Testis (tissue), 5 donors: ENCODE results near the gene CAVIN3. TPM values are rescaled to one million over a fixed set of nuclear protein-coding genes. Genes with fewer than 3 reads are reported as not detected.

Experiments
- DNase-seq: peaks from one replicate; pipeline ENCODE4 v3.0.0-alpha.2; 2019
- H3K27ac ChIP-seq, 2 donors: fragments of 200-600 bp; sonication (generic); one replicate each; pipeline ENCODE4 v1.5.1; 2019
- H3K27me3 ChIP-seq: fragments of 200-600 bp; sonication (generic); one replicate; pipeline ENCODE4 v1.5.1; 2019
- H3K36me3 ChIP-seq: fragments of 200-600 bp; sonication (generic); one replicate; pipeline ENCODE4 v1.5.1; 2017; ENCODE audit warnings: low read depth; ENCODE audit errors: missing control alignments
- H3K4me1 ChIP-seq: fragments of 200-600 bp; sonication (generic); one replicate; pipeline ENCODE4 v1.5.1; 2019
- H3K4me3 ChIP-seq, 2 donors: fragments of 200-600 bp; sonication (generic); one replicate each; pipeline ENCODE4 v1.5.1; 2017 to 2019
- H3K9me3 ChIP-seq: fragments of 200-600 bp; sonication (generic); one replicate; pipeline ENCODE4 v1.5.1; 2017
- POLR2A ChIP-seq: fragments of 450-650 bp; IDR thresholded peaks from one replicate; pipeline ENCODE4 v1.6.1; 2017; ENCODE audit warnings: antibody characterized with exemption, mild to moderate bottlenecking, moderate library complexity
- WGBS, 2 donors: methylation state at CpG; one replicate each; pipeline ENCODE4 v1.1.5; 2018; 5-methylcytosine and 5-hydroxymethylcytosine counted together
- intact Hi-C: fragments of 100-400 bp; cut with DNase I; formaldehyde crosslinking; loops from one replicate; pipeline ENCODE4 v1.15.1; 2023; ENCODE audit warnings: low total_unique reads
- long read RNA-seq, 2 donors: transcript quantifications; one replicate each; lab custom pipeline, GENCODE V29; 2026
- polyA plus RNA-seq: library from polyadenylated mRNA; stranded (reverse); fragments of 350-450 nt; fragmentation: Illumina TruSeq; extraction: RNeasy Lipid Tissue Mini Kit (QIAGEN cat#74804); gene quantifications from one replicate; pipeline ENCODE4 v1.2.3, GENCODE V29; 2014; ENCODE audit warnings: low read depth, low replicate concordance; ENCODE audit not compliant: insufficient read depth
- total RNA-seq, 2 donors: library from RNA; depleted of rRNA; stranded (reverse); fragments of >200 nt; gene quantifications; one replicate each; pipeline ENCODE4 v1.2.3, GENCODE V29; 2016
- TF ChIP-seq, protein P1 (sequence below), 3 experiments: fragments of 450-650 bp in 2 of 3; fragments of 200-600 bp in 1 of 3; sonication (generic) in 1 of 3; IDR thresholded peaks; one replicate each; pipeline ENCODE4 v1.5.1; 2016 to 2019; ENCODE audit warnings: antibody characterized with exemption in 3 of 3, mild to moderate bottlenecking in 2 of 3, moderate library complexity in 1 of 3

Gene CAVIN3
- 100 to 1,000 TPM; 103 to 177 TPM for total RNA-seq
- polyA plus RNA-seq: 237 TPM
- long read RNA-seq, donor 1, transcript CAVIN3-201 (2 exons, 1,174 nt): major isoform, 33 of 33 reads
- long read RNA-seq, donor 1, partial matches to known transcripts: 0 of 33 reads
- long read RNA-seq, donor 1, other reads (novel, unspliced or antisense): 0 of 33 reads
- long read RNA-seq, donor 2, transcript CAVIN3-201 (2 exons, 1,174 nt): major isoform, 29 of 35 reads
- long read RNA-seq, donor 2, partial matches to known transcripts: 5 of 35 reads
- long read RNA-seq, donor 2, other reads (novel, unspliced or antisense): 0 of 35 reads

DNA sequence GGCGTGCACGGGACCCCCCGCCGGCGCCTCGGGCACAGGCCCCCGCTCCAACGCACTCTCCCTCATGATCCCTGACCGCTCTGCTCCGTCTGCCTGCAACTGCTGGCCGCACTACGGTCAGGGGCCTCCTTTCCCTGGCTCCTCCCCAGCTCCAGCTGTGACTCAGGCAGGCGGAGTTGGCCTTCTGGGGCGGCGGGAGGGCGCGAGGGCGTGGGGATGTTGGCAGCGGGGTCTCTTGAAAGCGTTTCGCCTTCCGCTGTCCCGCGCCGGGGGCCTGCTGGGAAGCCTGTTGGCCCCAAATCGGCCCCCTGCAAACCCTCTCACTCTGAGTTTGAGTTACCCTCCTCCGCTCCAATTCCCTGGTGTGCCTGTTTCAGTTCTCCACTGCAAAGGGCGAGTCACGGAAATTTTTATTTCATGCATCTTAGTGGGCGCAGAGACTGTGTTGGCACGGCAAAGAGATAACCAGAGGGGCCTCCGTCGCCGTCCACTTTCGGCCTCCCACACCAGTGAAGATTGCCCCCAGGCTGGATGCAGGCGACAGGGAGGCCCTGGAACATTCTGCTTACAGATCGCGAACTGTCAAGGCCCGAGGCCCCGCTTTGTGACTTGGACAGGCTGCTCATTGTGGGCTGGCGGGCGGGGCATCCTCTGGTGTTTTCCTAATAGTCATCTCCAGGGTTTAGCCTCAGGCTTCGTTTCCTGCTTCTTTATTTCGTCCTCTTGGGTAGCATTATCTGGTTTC is at the start of gene CAVIN3:
TSS of gene CAVIN3 (minus strand) at position 91 of the 745 bp plus-strand sequence. CDS start at position 66, 25 bp downstream.
- H3K27ac ChIP-seq: peak within 1 kb of the TSS; percentile 93 to 98
- no peaks in the 10 kb centered on the region for H3K9me3 ChIP-seq
- H3K36me3 ChIP-seq: no peaks in the 10 kb centered on the region
- DNase-seq: peak; percentile 82
- intact Hi-C loops: no loop called here
- TF ChIP-seq POLR2A: no peak
- TF ChIP-seq, protein P1, sequence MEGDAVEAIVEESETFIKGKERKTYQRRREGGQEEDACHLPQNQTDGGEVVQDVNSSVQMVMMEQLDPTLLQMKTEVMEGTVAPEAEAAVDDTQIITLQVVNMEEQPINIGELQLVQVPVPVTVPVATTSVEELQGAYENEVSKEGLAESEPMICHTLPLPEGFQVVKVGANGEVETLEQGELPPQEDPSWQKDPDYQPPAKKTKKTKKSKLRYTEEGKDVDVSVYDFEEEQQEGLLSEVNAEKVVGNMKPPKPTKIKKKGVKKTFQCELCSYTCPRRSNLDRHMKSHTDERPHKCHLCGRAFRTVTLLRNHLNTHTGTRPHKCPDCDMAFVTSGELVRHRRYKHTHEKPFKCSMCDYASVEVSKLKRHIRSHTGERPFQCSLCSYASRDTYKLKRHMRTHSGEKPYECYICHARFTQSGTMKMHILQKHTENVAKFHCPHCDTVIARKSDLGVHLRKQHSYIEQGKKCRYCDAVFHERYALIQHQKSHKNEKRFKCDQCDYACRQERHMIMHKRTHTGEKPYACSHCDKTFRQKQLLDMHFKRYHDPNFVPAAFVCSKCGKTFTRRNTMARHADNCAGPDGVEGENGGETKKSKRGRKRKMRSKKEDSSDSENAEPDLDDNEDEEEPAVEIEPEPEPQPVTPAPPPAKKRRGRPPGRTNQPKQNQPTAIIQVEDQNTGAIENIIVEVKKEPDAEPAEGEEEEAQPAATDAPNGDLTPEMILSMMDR (IDR thresholded peaks at IDR 0.05): no peak
- no peaks in the 10 kb centered on the region for H3K27me3 ChIP-seq
- WGBS, 2 donors: 7 to 11% methylated on average over 20 to 44 of the region's 44 CpGs
- H3K4me1 ChIP-seq: peaks cover 30% of the 10 kb centered on the region
- peak within 1 kb of the TSS; percentile 57 to 70 for H3K4me3 ChIP-seq

GRCh38 chr11:6365659-6366058 is 45.4 kb upstream of the CAVIN3 start:
- intact Hi-C loops: no loop called here
- Histone ChIP-seq H3K36me3 (no peaks in the 10 kb centered on the region), H3K4me3 (no peak overlapping the region), H3K4me1 (no peaks in the 10 kb centered on the region), H3K27ac (no peak overlapping the region), H3K27me3 (no peaks in the 10 kb centered on the region), H3K9me3 (no peaks in the 10 kb centered on the region)
- DNase-seq: no peak
- WGBS, 2 donors: 77 to 84% methylated on average over 2 of the region's 2 CpGs
- TF ChIP-seq, protein P1 (IDR thresholded peaks at IDR 0.05): no peak
- no peak for TF ChIP-seq POLR2A

- 70 to 75% methylated on average over 4 to 6 of the region's 6 CpGs for WGBS, 2 donors
Measured at GRCh38 chr11:6362873-6363678, 42.8 kb upstream of the CAVIN3 start.

GRCh38 chr11:6362185-6362872 is 42.0 kb upstream of the CAVIN3 start:
- intact Hi-C loops: no loop called here
- WGBS, 2 donors: 70 to 85% methylated on average over 4 to 5 of the region's 5 CpGs
- TF ChIP-seq, protein P1 (IDR thresholded peaks at IDR 0.05): no peak
- TF ChIP-seq POLR2A: no peak
- H3K9me3 ChIP-seq: no peaks in the 10 kb centered on the region
- no peak overlapping the region for H3K27ac ChIP-seq
- no peaks in the 10 kb centered on the region for H3K36me3 ChIP-seq
- H3K27me3 ChIP-seq: no peaks in the 10 kb centered on the region
- no peaks in the 10 kb centered on the region for H3K4me1 ChIP-seq
- H3K4me3 ChIP-seq: no peak overlapping the region
- DNase-seq: no peak

More at GRCh38 chr11:6362873-6363678, 42.8 kb upstream of the CAVIN3 start:
- no peak overlapping the region for H3K4me3 ChIP-seq
- H3K36me3 ChIP-seq: no peaks in the 10 kb centered on the region
- intact Hi-C loops: no loop called here
- H3K27me3 ChIP-seq: no peaks in the 10 kb centered on the region
- no peak for TF ChIP-seq POLR2A
- TF ChIP-seq, protein P1 (IDR thresholded peaks at IDR 0.05): peak; percentile 39 to 78 (median 68)
- DNase-seq: peak; percentile 86
- no peaks in the 10 kb centered on the region for H3K4me1 ChIP-seq
- H3K9me3 ChIP-seq: no peaks in the 10 kb centered on the region
- no peak overlapping the region for H3K27ac ChIP-seq
